Hematopoietic multipotent progenitor cell treated with erythropoietin and hydrocortisone succinate and interleukin-3 and kit ligand, for 4 days (in vitro differentiated cells): Measurements from ENCODE around the gene MON1B.
"Not testable (repeated sequence)": the region's sequence is repeated elsewhere in the genome, so short reads cannot be mapped to it uniquely, and the experiment has no call there.

Experiments used
- DNase-seq: peaks from one replicate; pipeline ENCODE4 v3.0.0-alpha.2; 2015

Gene MON1B

DNA sequence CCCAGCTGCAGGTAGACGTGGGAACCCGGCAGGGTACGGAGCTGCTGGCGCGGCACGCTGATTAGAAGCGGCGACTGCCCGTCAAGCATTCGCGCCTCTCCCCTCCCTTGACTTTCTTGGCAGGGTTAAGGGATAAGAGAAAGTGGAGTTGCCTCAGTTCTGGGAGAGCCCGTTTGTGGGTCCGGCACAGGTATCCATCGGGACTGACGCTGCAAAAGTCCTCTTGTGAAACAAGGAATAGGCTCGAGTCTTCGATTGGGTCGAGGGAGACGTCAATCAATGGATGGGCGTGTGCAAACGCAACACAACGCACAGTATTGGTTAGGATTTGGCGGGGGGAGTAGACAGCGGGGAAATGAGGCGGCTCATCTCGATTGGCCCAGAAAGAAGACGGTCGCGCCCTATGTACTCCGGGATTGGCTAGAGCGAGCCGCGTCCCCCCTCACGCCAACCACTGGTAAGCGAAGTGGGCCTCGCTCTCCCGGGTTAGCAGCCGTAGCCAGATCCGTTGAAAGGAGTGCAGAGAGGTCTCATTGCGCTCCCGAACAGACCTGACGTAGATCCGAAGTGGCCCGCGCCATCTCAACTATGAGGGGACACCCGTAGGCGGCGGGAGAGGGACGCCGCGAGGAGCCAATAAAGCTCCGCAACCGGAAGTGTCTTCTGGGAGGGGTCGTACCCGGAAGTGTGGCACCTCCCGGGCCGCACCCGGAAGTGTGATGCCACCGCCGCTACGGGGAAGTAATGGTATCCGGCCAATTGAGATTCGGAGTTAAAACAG is at the start of gene MON1B:
Gene MON1B, plus strand, starts transcription at position 713 of the 781 bp plus-strand sequence. CDS start 296 bp downstream, outside the sequence.
- DNase-seq, result peak; percentile 99

DNA sequence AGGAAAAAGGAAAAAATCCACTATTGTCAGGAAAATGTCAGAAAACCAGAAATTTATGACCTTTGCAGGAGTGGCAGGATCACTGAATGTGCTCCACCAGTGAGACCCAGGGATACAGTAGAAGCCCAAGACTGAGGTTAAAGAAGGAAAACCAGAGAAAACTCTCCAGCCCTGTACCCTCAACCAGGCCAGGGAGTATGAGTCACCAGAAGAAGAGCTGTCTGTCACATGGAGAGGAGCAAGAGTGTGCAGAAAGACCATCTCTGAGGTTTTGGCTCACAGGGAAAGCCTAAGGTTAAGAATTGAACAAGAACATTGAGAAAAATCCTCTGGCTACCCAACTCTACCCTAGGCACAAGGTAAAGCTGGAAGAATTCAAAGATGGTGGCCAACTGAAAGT is 47.6 kb upstream of the MON1B start:
- no peak for DNase-seq

DNA sequence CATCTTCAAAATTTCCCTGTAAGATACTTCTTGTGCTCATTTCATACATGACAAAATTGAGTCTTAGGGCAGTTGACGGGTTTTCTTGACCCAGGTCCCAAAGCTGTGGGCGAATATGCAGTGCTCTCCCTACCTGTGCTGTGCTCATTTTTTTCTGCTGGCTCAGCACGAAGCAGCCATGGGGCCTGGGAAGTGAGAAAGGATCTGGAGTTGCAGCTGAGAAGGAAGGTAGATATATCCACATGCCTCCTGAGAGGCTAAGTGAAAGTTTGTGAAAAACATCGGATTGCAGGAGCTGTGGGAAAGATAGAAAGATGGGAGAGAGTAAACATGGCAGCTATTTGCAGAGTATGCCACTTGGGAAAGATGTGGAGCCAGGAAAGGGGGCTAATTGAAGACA is 42.9 kb upstream of the MON1B start:
- DNase-seq, result no peak

DNA sequence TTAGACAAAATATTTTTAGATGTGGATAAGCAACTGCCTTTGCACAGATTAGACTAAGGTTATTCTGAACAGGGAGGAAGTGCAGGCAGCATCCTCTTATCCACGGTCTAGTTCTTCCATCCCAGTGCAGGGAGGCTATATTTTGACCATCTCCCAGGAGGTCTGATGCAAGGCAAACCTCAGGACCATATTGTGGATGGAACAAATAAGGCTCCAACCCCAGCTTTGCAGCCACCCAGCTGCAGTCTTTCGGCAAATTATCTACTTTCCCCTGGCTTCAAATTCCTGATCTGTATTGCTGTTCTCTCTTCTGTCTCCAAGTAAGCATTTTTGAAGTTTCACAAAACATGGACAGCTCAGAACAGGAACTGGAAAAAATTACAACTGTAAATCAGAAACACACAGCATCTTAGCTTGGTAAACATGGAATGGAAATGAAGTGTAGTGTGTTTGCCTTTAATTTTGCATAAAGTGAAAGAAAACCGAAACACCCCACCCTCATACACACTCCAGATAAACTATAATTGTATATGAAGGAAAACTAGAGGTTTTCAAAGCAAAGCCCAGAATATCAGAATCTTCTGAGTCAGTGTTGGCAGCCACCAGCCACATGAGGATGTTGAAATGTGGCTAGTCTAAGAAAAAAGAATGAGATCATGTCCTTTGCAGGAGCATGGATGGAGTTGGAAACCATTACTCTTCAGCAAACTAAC is 33.5 kb upstream of the MON1B start:
- no peak for DNase-seq

DNA sequence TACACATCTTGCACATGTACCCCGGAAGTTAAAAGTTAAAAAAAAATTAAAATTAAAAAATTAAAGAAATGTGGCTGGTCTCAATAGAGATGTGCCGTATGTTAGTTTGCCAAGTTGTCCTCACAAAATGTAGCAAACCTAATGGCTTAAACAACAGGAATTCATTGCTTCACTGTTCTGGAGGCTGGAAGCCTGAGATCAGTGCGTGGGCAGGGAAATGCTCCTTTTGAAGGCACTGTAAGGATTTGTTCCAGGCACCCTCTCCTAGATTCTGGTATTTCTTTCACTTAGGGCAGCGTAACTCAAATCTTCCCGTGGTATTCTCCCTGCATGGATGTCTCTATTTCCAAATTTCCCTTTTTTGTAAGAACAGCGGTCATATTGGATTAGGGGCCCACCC is 32.7 kb upstream of the MON1B start:
- DNase-seq, result no peak

DNA sequence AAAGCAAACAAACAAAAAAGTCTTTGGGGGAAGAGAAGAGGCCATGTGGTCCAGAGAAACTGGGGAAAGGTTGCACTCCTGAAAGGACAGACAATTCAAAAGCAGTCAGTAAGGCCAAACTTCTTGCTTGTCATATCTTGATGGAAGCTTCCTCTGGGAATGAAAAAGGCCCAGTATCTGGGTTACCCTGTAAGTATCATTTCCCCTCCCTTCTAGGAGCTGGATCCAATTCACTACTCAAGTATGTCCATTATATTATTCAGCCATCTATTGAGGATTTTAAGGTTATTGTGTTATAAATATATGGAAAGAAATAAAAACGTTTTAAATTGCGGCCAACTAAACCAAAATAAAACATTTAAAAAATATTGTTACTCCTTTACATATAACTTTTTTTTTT is 26.0 kb upstream of the MON1B start:
- DNase-seq, result no peak

DNA sequence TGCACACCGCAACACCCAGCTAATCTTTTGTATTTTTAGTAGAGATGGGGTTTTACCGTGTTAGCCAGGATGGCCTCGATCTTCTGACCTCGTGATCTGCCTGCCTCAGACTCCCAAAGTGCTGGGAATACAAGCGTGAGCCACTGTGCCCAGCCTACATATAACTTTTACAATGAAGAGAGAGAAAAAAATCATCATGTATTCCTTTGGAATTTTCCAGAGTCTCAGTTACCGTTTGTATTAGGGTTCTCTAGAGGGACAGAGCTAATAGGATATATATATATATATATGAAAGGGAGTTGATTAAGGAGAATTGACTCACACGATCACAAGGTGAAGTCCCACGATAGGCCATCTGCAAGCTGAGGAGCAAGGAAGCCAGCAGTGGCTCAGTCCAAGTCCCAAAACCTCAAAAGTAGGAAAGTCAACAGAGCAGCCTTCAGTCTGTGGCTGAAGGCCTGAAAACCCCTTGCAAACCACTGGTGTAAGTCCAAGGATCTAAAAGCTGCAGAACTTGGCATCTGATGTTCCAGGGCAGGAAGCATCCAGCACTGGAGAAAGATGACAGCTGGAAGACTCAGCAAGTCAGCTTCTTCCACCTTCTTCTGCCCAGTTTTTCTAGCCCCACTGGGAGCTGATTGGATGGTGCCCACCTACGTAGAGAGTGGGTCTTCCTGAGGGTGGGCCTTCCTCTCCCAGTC is 25.3 kb upstream of the MON1B start:
- not testable (repeated sequence) for DNase-seq

DNA sequence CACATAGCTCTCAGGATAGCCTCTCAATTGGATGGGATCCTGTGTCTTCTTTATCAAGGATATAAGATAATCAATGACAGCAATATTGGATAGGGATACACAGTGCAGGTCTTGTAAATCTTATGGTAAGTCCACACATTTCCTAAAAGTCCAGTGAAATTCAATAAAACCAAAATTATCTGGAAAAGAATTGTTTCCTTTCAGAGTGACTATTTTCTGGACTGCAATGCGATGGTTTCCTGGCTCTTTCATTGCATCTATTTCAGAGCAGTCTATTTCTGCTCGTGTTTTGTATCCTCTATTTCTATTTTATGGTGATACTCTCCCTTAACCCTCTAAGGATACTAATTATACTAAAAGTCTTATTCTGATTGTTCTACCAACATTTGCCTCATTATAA is 24.3 kb upstream of the MON1B start:
- no peak for DNase-seq

DNA sequence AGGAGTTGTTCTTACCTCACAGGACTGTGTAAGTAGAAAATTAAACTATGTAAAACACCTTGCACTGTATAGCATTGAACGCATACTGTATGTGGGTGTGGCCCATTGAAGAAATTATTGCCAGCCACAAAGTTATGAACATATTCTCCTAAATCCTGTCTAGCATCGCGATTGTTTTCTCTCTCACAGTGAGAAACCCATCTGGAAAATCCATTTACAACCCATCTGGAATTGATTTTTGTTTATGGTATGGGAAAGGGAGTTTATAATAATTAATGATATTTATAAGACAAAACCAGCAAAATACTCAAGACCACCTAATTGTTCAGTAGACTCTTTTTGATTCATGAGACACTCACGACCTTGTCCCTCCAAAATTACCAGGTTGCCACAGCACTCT is 22.1 kb upstream of the MON1B start:
- no peak for DNase-seq

DNA sequence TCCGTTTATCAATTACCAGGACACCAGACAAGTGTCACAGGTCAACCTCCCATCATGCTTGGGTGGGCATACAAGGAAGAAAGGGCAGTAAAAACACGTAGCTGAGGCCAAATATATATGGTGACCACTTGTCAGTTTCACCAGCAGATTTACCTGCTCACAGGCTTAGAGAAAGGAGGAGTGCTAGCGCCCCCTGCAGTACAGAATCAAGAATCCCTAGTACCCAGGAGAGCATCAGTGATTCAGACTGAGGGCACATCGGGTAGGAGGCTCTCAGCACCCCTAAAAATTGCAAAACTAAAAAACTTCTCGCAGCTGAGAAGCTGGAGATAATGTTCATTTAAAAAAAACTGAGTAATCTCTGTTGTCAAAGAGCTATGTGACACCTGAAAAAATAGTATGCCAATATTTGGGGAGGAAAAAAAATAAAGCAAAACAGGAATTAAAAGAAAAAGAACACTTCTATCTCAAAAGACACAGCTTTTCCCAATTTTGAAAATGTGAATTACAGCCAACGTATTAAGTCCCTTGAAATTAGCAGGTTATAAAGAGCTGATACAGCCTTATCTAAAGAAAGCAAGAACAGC is 21.2 kb upstream of the MON1B start:
- peak; percentile 69 for DNase-seq

DNA sequence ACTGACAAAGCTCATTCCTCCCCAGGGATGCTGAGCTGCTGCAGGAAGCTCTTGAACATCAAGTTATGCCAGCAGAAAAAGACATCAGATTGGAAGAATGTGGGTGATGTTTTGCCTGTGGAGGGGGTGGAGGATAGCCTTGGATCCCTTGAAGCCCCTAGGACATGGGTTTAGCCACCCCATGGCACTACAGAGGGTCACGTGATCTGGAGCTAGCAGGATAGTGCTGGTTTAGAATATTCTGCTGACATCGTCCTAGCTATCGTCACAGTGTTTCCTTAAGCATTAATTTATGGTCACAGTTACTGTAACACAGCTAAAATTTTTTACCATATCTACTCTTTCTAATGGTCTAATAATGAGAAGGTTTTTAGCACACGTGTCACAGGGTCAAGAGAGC is 20.2 kb upstream of the MON1B start:
- no peak for DNase-seq

DNA sequence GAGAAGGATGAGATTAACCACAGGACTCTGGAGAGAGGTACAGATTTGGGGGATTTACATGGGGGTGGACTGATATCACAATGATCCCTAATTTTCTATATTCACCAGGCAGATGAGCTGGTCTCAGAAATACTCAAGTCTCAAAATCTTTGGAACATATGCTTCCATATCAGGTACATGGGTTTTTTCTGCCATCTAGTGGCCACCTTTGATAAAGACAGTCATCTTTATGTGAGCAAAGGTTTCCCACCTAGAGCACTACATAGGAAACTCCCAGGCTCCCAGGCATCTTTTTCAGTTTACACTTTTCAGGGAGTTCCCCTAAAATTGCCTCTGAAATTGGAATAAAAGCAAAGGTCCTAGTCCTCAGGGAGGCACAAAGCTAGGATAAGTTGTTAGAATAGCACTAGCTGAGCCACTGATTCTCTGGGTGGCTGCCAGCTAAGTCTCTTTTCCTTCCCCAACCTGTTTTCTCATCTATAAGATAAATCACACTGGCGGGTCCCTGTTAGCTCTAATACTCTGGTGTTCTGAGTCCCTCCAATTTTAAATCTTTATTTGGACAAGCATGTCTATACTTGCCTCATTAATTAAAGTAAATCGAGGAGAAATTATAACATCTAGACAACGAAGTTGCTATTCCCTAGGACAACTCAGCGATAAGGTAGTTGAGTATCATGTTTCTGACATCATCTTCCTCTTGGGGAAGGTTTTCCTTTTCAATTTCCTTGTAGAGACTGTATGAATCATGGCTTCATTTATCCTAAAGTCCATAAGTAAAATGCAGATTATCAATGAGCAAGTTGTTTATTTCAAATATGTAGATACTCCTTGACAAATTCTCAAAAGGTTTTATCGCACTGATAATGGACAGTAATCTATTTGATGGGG is 19.0 kb upstream of the MON1B start:
- DNase-seq, result peak; percentile 75

DNA sequence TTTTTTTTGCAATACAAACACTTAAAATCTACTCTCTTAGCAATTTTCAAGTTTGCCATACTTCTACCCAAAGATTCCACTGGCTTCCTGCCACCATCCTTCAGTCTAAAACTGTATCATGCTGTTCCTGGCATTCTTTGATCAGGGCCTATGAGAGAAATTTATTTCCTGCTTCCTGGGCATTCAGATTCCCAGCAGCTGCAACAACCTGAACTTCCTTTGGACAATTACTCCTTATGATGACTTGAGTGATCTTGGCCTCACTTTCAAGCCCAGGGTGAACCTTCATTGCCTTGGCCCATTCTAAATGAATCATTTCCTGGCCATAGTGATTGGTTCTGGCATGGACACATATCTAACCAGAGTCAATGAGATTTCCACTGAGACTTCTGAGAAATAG is 18.0 kb upstream of the MON1B start:
- DNase-seq, result no peak

DNA sequence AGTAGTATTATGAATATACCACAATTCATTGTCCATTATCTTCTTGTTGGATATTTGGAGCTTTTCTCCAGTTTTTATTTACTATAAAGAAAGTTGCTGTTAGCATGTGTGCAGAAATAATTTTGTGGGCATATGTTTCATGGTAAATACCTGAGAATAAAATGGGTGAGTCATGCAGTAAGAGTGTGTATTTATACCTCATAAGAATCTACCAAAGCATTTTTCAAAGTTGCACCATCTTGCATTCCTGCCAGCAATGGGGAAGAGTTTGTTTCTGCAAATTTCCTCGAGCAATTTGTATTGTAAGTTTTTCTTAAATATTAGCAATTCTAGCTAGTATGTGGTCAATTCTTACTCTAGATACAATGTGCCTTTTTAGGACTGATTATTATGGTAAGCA is 7.9 kb upstream of the MON1B start:
- DNase-seq, result no peak

DNA sequence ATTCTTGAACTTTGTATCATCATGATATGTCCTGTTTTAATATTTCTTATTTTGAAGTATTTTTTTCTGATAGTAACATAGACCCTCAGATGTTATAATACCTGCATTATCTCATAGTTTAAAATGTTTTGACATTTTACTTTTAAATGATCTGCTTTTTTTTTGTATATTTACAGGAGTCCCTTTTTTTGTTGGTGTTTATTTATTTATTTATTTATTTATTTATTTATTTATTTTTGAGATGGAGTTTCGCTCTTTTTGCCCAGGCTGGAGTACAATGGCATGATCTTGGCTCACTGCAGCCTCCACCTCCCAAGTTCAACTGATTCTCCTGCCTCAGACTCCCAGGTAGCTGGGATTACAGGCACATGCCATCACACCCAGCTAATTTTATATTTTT is 4.7 kb upstream of the MON1B start:
- not testable (repeated sequence) for DNase-seq

DNA sequence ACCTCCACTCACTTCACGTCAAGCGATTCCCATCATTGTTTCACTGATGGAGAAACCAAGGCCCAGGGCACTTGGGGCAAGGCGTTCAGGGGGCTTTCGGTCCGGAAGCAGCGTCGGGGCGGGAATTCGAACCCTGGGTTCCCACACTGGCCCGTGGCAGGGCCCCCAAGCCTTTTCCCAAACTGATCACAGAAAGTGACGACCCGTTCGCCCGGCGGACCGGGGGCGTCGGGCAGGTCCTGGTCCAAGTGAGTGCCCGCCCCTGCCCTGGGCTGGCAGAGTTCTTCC is 856 bp upstream of the MON1B start:
- DNase-seq, result no peak

DNA sequence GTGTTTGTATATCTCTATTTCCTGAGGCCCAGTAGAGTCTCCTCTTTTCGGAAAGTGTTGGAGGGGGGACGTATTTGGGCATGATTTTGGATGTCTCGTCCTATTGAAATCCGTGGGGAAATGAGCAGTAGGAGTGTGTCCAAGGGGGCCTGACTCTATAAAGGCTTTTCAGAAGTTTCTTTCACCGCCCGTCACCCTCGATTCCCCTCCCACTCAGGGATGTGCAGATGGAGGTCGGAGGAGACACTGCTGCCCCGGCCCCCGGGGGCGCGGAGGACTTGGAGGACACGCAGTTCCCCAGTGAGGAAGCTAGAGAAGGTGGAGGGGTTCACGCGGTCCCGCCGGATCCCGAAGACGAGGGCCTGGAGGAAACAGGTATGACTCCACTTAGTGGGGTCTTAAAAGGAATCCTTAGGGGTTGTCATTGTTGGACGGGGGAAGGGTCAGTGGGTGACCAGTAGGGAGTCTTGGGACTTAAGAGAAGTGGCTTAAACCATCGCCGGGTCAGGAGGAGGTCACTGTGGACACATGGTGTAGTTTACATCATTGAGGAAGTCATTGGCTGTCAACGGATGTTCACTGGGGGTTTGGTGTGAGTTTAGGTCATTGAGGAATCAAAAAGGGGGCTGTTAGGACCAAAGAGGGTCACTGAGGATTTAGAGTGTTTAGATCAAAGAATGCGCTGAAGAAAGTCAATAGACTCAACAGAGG is 424 bp downstream of the MON1B start:
- DNase-seq, result peak; percentile 66

DNA sequence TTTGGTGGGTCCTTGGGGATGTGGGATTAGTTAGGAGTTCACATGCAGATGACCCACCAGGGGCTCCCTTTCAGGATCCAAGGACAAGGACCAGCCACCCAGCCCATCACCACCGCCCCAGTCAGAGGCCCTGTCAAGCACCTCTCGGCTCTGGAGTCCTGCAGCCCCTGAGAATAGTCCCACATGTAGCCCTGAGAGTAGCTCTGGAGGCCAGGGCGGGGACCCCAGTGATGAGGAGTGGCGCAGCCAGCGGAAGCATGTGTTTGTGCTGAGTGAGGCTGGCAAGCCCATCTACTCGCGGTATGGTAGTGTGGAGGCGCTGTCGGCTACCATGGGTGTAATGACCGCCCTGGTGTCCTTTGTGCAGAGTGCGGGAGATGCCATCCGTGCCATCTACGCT is 2.4 kb downstream of the MON1B start:
- DNase-seq, result no peak

DNA sequence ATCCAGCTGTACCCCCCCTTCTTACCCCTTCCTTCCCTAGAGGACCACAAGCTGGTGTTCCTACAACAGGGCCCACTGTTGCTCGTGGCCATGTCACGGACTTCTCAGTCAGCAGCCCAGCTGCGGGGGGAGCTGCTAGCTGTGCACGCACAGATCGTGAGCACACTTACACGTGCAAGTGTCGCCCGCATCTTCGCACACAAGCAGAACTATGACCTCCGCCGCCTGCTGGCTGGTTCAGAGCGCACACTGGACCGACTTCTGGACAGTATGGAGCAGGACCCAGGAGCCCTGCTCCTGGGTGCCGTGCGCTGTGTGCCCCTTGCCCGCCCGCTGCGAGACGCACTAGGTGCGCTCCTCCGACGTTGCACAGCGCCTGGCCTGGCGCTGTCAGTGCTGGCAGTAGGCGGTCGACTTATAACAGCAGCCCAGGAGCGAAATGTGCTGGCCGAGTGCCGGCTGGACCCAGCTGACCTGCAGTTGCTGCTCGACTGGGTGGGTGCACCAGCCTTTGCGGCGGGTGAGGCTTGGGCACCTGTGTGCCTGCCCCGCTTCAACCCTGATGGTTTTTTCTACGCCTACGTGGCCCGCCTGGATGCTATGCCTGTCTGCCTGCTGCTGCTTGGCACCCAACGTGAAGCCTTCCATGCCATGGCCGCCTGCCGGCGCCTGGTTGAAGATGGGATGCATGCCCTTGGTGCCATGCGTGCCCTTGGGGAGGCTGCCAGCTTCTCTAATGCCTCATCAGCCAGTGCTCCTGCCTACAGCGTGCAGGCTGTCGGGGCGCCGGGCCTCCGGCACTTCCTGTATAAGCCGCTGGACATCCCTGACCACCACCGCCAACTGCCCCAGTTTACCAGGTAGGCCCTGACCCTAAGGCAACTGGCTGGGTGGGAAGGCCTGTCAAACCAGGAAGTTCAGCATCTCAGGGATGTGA is 3.6 kb downstream of the MON1B start:
- DNase-seq, result no peak

DNA sequence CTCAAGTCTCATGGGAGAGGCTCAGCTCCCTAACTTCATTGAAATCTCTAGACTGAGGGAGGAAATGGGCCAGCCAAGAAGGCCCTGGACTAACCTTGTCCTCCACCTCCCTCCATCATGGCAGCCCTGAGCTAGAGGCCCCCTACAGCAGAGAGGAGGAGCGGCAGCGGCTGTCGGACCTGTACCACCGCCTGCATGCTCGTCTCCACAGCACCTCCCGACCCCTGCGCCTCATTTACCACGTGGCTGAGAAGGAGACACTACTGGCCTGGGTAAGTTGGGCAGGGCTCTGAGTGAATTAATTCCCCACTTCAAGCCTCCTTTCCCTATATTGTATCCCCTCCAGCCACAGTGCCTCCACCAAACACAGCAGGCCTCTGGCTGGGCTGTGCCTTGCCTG is 4.4 kb downstream of the MON1B start:
- no peak for DNase-seq

DNA sequence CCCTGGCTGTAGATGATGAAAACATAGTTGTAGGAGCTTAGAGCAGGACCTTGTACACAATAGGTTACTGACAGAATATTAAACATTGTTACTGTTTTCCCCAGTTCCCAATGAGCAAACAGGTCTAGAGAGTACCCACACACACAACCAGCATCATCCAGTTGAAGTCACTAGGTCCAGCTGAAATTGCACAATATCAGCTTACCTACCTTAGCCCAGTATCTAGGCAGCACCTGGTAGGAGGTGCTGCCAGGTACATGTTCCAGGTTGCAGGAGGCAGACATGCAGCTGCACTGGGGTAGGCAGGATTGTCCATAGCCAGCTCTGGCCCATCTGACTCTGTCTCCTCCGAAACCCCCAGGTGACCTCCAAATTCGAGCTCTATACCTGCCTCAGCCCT is 6.8 kb downstream of the MON1B start:
- DNase-seq, result no peak
